Measurements from ENCODE around the gene RGS7.
"Not testable (repeated sequence)": the region's sequence is repeated elsewhere in the genome, so short reads cannot be mapped to it uniquely, and the experiment has no call there.

RGS7 gene

DNA sequence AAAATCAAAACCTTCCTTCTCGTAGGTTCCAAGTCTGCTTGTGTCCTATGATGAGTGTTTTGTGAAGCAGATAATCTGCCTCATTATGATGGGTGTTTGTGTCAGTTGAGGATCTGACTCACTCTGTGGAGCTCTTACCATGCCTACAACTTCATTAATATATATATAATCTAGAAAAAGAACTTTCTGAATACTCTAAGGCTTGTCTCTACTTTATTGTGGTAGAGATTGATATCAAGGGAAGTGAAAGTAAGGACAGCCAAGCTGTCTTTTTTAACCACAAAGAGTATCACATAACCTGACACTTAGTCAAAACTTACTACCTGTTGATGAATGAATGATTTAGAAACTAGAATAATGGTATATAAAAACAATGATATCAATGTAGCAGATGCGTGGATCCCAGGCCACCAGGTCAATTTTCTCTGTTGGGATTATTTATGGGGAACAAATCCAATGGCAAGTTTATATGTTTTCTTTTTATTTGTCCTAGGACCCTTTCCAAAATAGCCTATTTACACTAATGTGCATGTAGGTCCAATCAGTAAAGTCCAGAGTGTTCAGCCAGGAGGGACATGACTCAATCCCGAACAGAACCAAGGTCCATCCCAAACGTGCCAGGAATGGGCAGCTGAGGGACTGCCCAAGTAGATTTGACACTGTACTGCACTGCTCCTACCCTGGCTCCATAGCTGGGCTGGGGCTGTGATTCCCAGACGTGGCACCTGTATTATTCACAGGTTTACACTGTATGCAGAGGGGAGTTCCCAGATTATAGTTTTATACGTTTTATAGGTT, 562.8 kb downstream of the RGS7 start:
- POLR2A ChIA-PET, result no interaction called here
- CTCF ChIA-PET, result no interaction called here
- TF ChIP-seq, protein P1, sequence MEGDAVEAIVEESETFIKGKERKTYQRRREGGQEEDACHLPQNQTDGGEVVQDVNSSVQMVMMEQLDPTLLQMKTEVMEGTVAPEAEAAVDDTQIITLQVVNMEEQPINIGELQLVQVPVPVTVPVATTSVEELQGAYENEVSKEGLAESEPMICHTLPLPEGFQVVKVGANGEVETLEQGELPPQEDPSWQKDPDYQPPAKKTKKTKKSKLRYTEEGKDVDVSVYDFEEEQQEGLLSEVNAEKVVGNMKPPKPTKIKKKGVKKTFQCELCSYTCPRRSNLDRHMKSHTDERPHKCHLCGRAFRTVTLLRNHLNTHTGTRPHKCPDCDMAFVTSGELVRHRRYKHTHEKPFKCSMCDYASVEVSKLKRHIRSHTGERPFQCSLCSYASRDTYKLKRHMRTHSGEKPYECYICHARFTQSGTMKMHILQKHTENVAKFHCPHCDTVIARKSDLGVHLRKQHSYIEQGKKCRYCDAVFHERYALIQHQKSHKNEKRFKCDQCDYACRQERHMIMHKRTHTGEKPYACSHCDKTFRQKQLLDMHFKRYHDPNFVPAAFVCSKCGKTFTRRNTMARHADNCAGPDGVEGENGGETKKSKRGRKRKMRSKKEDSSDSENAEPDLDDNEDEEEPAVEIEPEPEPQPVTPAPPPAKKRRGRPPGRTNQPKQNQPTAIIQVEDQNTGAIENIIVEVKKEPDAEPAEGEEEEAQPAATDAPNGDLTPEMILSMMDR (IDR thresholded peaks at IDR 0.05; ENCODE audit: insufficient read depth, low read length, missing control alignments), result no peak
- DNase-seq (ENCODE audit: low read depth, low spot score), result no peak
- no peak overlapping the region for H3K4me3 ChIP-seq (ENCODE audit: low read depth, low read length)

DNA sequence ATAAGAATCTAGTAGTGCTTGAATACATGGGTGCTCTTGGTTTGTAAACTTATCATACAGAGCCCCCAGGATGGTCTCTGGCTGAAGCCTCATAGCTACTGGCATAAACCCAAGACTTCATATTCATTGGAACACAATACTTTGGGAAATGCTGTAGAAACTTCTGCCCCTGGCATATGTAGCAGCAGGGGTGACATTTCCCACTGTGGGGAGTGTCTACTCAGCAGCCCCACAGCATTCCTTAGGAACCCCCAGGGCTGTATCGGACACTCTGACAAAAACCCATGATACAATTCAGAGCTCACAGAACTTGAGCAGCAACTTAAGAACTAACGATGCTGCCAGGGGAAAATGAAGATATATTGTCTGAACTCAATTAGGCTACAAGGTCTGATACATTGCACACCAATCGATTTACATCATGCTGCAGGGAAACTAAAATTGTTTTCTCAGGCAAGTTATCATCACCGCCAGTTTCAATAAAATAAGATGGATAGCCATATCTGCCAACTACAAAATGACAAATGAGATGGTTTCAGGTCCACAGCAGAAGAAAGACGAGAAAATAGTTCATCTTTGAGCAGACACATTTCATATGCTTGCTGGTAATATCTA, 564.0 kb downstream of the RGS7 start:
- ChIA-PET POLR2A (no interaction called here), CTCF (no interaction called here)
- no peak for DNase-seq (ENCODE audit: low read depth, low spot score)
- TF ChIP-seq, protein P1 (IDR thresholded peaks at IDR 0.05; ENCODE audit: insufficient read depth, low read length, missing control alignments), result no peak
- H3K4me3 ChIP-seq (ENCODE audit: low read depth, low read length), result no peak overlapping the region

DNA sequence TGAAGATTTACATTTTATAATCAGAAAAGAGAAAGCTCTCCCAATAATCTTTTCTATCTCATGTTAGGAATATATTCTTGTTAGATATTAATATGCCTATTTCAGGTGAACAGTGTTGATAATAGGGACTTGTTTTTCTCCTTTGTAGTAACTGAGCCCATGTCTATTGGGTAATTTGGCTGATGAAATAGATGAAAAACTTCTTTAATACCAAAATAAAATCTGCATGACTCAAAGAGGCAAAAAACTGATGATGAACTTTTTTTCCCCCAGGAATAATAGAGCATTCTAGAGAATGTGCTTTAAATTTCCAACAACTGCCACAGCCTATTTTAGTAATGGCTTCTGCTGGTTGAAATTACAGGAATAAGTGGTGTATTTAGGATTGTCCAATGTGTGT, 566.1 kb downstream of the RGS7 start:
- DNase-seq (ENCODE audit: low read depth, low spot score), result no peak
- H3K4me3 ChIP-seq (ENCODE audit: low read depth, low read length), result no peak overlapping the region
- ChIA-PET CTCF (no interaction called here), POLR2A (no interaction called here)
- TF ChIP-seq, protein P1 (IDR thresholded peaks at IDR 0.05; ENCODE audit: insufficient read depth, low read length, missing control alignments), result no peak

DNA sequence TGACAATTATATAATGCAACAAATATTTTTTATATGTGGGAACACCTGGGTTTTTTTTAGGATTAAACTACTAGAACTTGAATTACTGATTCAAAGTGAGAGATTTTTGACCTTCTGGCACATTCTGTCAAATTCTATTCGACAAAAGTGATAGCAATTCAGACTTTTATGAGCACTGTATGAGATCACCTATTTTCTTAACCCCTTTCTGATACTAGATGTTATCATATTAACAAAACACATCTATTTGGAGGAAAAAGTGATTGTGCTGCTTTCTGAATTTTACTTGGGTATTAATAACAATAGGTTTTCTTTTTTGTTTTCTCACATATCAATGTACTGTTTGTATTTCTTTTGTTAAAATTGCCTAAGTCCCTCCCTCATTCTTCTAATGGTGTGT, 570.1 kb downstream of the RGS7 start:
- POLR2A ChIA-PET, result no interaction called here
- no peak for DNase-seq (ENCODE audit: low read depth, low spot score)
- CTCF ChIA-PET, result no interaction called here
- no peak overlapping the region for H3K4me3 ChIP-seq (ENCODE audit: low read depth, low read length)
- TF ChIP-seq, protein P1 (IDR thresholded peaks at IDR 0.05; ENCODE audit: insufficient read depth, low read length, missing control alignments), result no peak

DNA sequence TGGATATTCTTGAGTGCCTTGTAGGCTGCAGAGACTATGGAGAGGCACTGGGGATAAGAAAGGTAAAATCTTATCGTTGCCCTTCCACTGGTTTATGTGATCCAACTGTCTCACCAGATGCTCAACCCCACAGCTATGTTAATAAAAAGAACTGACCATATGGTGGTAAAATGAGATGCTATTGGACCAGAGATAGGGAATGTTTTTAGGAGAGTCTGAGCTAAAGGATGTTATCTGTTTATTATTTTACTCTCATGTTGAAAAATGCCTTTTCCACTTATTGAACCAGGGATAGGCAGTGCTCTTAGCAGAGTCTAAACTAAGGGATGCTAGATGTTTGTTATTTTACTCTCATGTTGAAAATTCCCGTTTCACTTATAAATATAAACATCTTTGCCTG, 572.2 kb downstream of the RGS7 start:
- ChIA-PET POLR2A (no interaction called here), CTCF (no interaction called here)
- TF ChIP-seq, protein P1 (IDR thresholded peaks at IDR 0.05; ENCODE audit: insufficient read depth, low read length, missing control alignments), result no peak
- no peak for DNase-seq (ENCODE audit: low read depth, low spot score)
- no peak overlapping the region for H3K4me3 ChIP-seq (ENCODE audit: low read depth, low read length)

DNA sequence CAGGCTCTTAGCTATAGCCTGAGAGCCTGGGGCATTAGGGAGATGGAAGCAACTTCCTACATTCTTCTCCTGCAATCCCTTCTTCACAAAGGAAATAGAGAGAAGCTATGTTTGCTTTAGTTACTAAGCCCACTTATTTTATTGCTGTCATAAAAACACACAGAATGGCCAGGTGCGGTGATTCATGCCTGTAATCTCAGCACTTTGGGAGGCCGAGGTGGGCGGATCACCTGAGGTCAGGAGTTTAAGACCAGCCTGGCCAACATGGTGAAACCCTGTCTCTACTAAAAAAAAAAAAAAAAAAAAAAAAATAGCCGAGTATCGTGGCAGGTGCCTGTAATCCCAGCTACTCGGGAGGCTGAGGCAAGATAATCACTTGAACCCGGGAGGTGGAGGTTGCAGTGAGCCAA, 573.3 kb downstream of the RGS7 start:
- CTCF ChIA-PET; POLR2A ChIA-PET; DNase-seq (ENCODE audit: low read depth, low spot score); H3K4me3 ChIP-seq (ENCODE audit: low read depth, low read length): not testable (repeated sequence)

DNA sequence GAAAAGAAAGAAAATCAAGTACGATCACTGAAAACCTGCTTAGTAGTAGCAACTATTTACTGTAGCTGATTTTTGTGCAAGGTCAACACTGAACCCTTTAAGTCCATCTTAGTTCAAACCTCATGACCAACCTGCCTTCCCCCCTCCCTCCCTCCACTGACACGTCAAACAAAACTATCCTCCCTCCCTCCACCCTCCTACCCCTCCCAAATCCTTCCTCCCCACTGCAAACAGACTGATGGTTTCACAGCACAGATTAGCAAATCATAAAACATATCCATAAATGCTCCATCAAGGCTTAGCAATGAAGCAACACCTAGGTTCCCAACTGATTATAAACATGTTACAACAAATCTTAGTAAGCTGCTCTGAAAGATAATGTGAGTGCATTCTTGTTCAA, 580.8 kb downstream of the RGS7 start:
- TF ChIP-seq, protein P1 (IDR thresholded peaks at IDR 0.05; ENCODE audit: insufficient read depth, low read length, missing control alignments), result no peak
- ChIA-PET POLR2A (no interaction called here), CTCF (interaction anchor here (1.6 to 1.7 kb wide), 2 partner anchors 9 to 171 kb away, joined by 3 read pairs; no protein-coding TSS in a partner anchor)
- DNase-seq (ENCODE audit: low read depth, low spot score), result no peak
- H3K4me3 ChIP-seq (ENCODE audit: low read depth, low read length), result no peak overlapping the region

All from AG04449 (cell line).